H9 (cell line): ENCODE measurements around the gene DPM3. TPM values are rescaled to one million over a fixed set of nuclear protein-coding genes. Genes with fewer than 3 reads are reported as not detected.

Source experiments
- DNase-seq: peaks from one replicate; pipeline ENCODE4 v3.0.0-alpha.2; 2017
- H2AFZ ChIP-seq: one replicate; pipeline ENCODE4 v1.6.1; 2013; ENCODE audit warnings: mild to moderate bottlenecking, low read length, control low read depth, moderate library complexity
- H2AK5ac ChIP-seq: 2 replicates; pipeline ENCODE4 v1.6.1; 2013; ENCODE audit warnings: low read length, control low read depth, mixed read lengths; ENCODE audit not compliant: insufficient read length
- H2BK120ac ChIP-seq: one replicate; pipeline ENCODE4 v1.6.1; 2013; ENCODE audit warnings: low read depth, mild to moderate bottlenecking, low read length, control low read depth, inconsistent platforms; ENCODE audit not compliant: poor library complexity, severe bottlenecking
- H2BK12ac ChIP-seq: 2 replicates; pipeline ENCODE4 v1.6.1; 2013; ENCODE audit warnings: low read length, control low read depth, mixed read lengths, low read depth; ENCODE audit not compliant: insufficient read length
- H2BK15ac ChIP-seq: 2 replicates; pipeline ENCODE4 v1.6.1; 2013; ENCODE audit warnings: low read depth, low read length, control low read depth
- H2BK20ac ChIP-seq: one replicate; pipeline ENCODE4 v1.6.1; 2013; ENCODE audit warnings: low read depth, mild to moderate bottlenecking, low read length, control low read depth, inconsistent platforms; ENCODE audit not compliant: poor library complexity, severe bottlenecking
- H2BK5ac ChIP-seq: 2 replicates; pipeline ENCODE4 v1.6.1; 2013; ENCODE audit warnings: low read length, control low read depth, mixed read lengths; ENCODE audit not compliant: insufficient read length
- H3K14ac ChIP-seq: 2 replicates; pipeline ENCODE4 v1.6.1; 2013; ENCODE audit warnings: low read length, control low read depth; ENCODE audit not compliant: insufficient read depth
- H3K18ac ChIP-seq: 2 replicates; pipeline ENCODE4 v1.6.1; 2013; ENCODE audit warnings: low read depth, mild to moderate bottlenecking, mixed read lengths, low read length, control low read depth; ENCODE audit not compliant: insufficient read length
- H3K23ac ChIP-seq: 2 replicates; pipeline ENCODE4 v1.6.1; 2013; ENCODE audit warnings: low read length, control low read depth, mixed read lengths, low read depth; ENCODE audit not compliant: insufficient read length
- H3K23me2 ChIP-seq: 2 replicates; pipeline ENCODE4 v1.6.1; 2013; ENCODE audit warnings: low read depth, mild to moderate bottlenecking, mixed read lengths, low read length, control low read depth; ENCODE audit not compliant: insufficient read length, poor library complexity, severe bottlenecking
- H3K27ac ChIP-seq: 2 replicates; pipeline ENCODE4 v1.5.1; 2013; ENCODE audit warnings: low read length, control low read depth, mixed read lengths, low read depth; ENCODE audit not compliant: insufficient read length
- H3K27me3 ChIP-seq: 2 replicates; pipeline ENCODE4 v1.6.1; 2013; ENCODE audit warnings: low read length, control low read depth, inconsistent platforms; ENCODE audit not compliant: insufficient read depth
- H3K4ac ChIP-seq: 2 replicates; pipeline ENCODE4 v1.6.1; 2013; ENCODE audit warnings: low read depth, mild to moderate bottlenecking, control low read depth, inconsistent platforms, low read length, moderate library complexity
- H3K4me1 ChIP-seq: 2 replicates; pipeline ENCODE4 v1.6.1; 2013; ENCODE audit warnings: low read length, control low read depth, inconsistent platforms; ENCODE audit not compliant: insufficient read depth
- H3K4me2 ChIP-seq: 2 replicates; pipeline ENCODE4 v1.6.1; 2013; ENCODE audit warnings: low read length, control low read depth, mixed read lengths; ENCODE audit not compliant: insufficient read length, insufficient read depth
- H3K56ac ChIP-seq: 2 replicates; pipeline ENCODE4 v1.6.1; 2013; ENCODE audit warnings: low read depth, mild to moderate bottlenecking, mixed read lengths, low read length, control low read depth; ENCODE audit not compliant: insufficient read length
- H3K79me1 ChIP-seq: 2 replicates; pipeline ENCODE4 v1.6.1; 2013; ENCODE audit warnings: low read depth, mild to moderate bottlenecking, moderate library complexity, low read length, control low read depth, inconsistent platforms; ENCODE audit not compliant: insufficient read depth, poor library complexity, severe bottlenecking
- H3K79me2 ChIP-seq: 2 replicates; pipeline ENCODE4 v1.6.1; 2013; ENCODE audit warnings: low read length, control low read depth, inconsistent platforms; ENCODE audit not compliant: insufficient read depth
- H3K9ac ChIP-seq: 2 replicates; pipeline ENCODE4 v1.6.1; 2013; ENCODE audit warnings: low read length, control low read depth, mixed read lengths; ENCODE audit not compliant: insufficient read length; ENCODE audit errors: extremely low read depth
- H3K9me3 ChIP-seq: one replicate; pipeline ENCODE4 v1.6.1; 2013; ENCODE audit warnings: low read depth, low read length, inconsistent platforms; ENCODE audit not compliant: control insufficient read depth
- H3T11ph ChIP-seq: one replicate; pipeline ENCODE4 v1.6.1; 2013; ENCODE audit warnings: mild to moderate bottlenecking, low read length, control low read depth, inconsistent platforms
- H4K20me1 ChIP-seq: one replicate; pipeline ENCODE4 v1.6.1; 2013; ENCODE audit not compliant: control insufficient read depth, insufficient read length, insufficient read depth
- H4K5ac ChIP-seq: 2 replicates; pipeline ENCODE4 v1.6.1; 2013; ENCODE audit warnings: low read depth, mild to moderate bottlenecking, mixed read lengths, low read length, control low read depth; ENCODE audit not compliant: insufficient read length
- H4K8ac ChIP-seq: replicated peaks from 2 replicates; pipeline ENCODE4 v1.6.1; 2013; ENCODE audit warnings: low read length, control low read depth, mixed read lengths, low read depth; ENCODE audit not compliant: insufficient read length
- H4K91ac ChIP-seq: 2 replicates; pipeline ENCODE4 v1.6.1; 2013; ENCODE audit warnings: low read depth, mild to moderate bottlenecking, moderate library complexity, mixed read lengths, low read length, control low read depth; ENCODE audit not compliant: insufficient read length
- H3K27ac Mint-ChIP-seq, 3 experiments: 2 replicates in 2 of 3; 3 replicates in 1 of 3; pipeline ENCODE4 v1.8.0; 2020 to 2021; ENCODE audit warnings: mixed read lengths in 3 of 3, mild to moderate bottlenecking in 1 of 3, moderate library complexity in 1 of 3
- H3K27me3 Mint-ChIP-seq: 2 replicates; pipeline ENCODE4 v1.8.0; 2021; ENCODE audit warnings: low read depth, mild to moderate bottlenecking, moderate library complexity, mixed read lengths
- H3K36me3 Mint-ChIP-seq, 3 experiments: 2 replicates in 2 of 3; 3 replicates in 1 of 3; pipeline ENCODE4 v1.8.0; 2020 to 2021; ENCODE audit warnings: low read depth in 3 of 3, mixed read lengths in 3 of 3; ENCODE audit not compliant: insufficient read depth in 1 of 3
- H3K4me1 Mint-ChIP-seq, 2 experiments: 2 replicates each; pipeline ENCODE4 v1.8.0; 2020; ENCODE audit warnings: mixed read lengths in 2 of 2
- H3K4me3 Mint-ChIP-seq, 2 experiments: 2 replicates in 1 of 2; 3 replicates in 1 of 2; pipeline ENCODE4 v1.8.0; 2020 to 2021; ENCODE audit warnings: mild to moderate bottlenecking in 2 of 2, mixed read lengths in 2 of 2, moderate library complexity in 1 of 2
- H3K9me3 Mint-ChIP-seq, 2 experiments: 2 replicates in 1 of 2; 3 replicates in 1 of 2; pipeline ENCODE4 v1.8.0; 2020; ENCODE audit warnings: mild to moderate bottlenecking in 2 of 2, mixed read lengths in 2 of 2, moderate library complexity in 1 of 2
- WGBS: extraction: QIAGEN DNeasy Blood & Tissue Kit; methylation state at CpG from one replicate; pipeline ENCODE4 v1.1.7; 2013; ENCODE audit warnings: missing lambda C conversion rate, low lambda C conversion rate, mixed read lengths; ENCODE audit not compliant: insufficient read length; ENCODE audit errors: extremely low coverage; 5-methylcytosine and 5-hydroxymethylcytosine counted together
- total RNA-seq: library from RNA; stranded (reverse); gene quantifications from 2 replicates; pipeline ENCODE4 v1.2.1, GENCODE V29; 2021
- TF ChIP-seq, protein P1 (sequence below): fragments of 200-600 bp; sonication (generic); conservative IDR thresholded peaks from 3 replicates; pipeline ENCODE4 v1.8.0; 2021; ENCODE audit warnings: antibody characterized with exemption, mild to moderate bottlenecking

Gene DPM3
- total RNA-seq, 1 experiment from 2014 or later: 48.5 TPM

DNA sequence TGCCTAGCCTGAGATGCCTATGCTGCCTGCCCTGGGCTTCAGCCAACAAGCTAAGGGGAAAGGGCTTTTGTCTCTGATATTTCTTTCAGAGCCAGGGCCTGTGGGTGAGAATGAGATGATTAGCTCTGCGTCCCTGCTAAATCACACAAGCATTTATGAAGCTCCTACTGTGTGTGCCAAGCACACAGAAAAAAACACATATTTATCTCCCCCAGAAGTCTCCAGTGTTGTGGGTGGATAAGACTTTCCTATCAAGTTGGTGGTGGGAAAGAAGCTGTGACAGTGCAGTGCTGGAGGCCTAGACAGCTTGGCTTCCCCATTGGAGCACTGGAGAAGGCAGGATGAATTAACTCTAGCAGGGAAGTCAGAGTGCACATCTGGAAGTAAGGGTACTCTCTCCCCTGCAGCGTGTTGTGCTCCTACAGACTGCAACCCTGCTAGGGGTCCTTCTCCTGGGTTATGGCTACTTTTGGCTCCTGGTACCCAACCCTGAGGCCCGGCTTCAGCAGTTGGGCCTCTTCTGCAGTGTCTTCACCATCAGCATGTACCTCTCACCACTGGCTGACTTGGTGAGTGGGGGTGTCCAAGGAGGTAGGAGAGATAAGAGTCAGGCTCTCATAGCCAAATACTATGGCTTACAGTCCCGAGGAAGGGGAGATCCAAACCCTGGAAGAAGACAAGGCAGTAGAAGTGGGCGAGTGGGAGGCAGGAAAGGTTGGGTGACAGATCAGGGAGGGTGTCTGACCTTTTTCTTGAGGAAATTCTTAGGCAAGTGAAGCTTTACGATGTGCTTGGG, 3.0 kb downstream of the DPM3 start:
- Histone ChIP-seq H2BK20ac (no peak overlapping the region), H3K23ac (no peak overlapping the region), H3K27me3 (no peaks in the 10 kb centered on the region), H3T11ph (no peak overlapping the region), H3K9me3 (no peaks in the 10 kb centered on the region), H3K79me1 (no peaks in the 10 kb centered on the region), H4K8ac (no peak overlapping the region), H3K79me2 (0 out of 2 replicates have a peak, but pooled peaks cover 3% of the 10 kb centered on the region), H3K14ac (no peak overlapping the region), H4K20me1 (no peaks in the 10 kb centered on the region), H3K18ac (no peak overlapping the region), H3K4me2 (peak overlapping the region; percentile 97), H4K91ac (no peak overlapping the region), H3K4ac (no peak overlapping the region), H2BK120ac (no peak overlapping the region), H2BK15ac (no peak overlapping the region), H3K27ac (no peak overlapping the region), H3K56ac (no peak overlapping the region), H2BK5ac (no peak overlapping the region), H2AFZ (no peak overlapping the region), H3K4me1 (no peaks in the 10 kb centered on the region), H2BK12ac (no peak overlapping the region), H3K23me2 (peaks cover 23% of the 10 kb centered on the region), H4K5ac (no peak overlapping the region), H3K9ac (no peak overlapping the region), H2AK5ac (no peak overlapping the region)
- H3K27me3 Mint-ChIP-seq: peaks cover 17% of the 10 kb centered on the region
- H3K36me3 Mint-ChIP-seq: peaks cover 14 to 18% (median 17%) of the 10 kb centered on the region in 3 experiments; a peak in 6 of 7 replicates
- no peak for DNase-seq
- H3K4me1 Mint-ChIP-seq: peaks cover 22 to 23% of the 10 kb centered on the region in 2 experiments
- no peak overlapping the region for H3K27ac Mint-ChIP-seq
- WGBS: no CpG with 5 or more reads among the region's 6 CpGs
- H3K9me3 Mint-ChIP-seq: no peaks in the 10 kb centered on the region
- TF ChIP-seq, protein P1, sequence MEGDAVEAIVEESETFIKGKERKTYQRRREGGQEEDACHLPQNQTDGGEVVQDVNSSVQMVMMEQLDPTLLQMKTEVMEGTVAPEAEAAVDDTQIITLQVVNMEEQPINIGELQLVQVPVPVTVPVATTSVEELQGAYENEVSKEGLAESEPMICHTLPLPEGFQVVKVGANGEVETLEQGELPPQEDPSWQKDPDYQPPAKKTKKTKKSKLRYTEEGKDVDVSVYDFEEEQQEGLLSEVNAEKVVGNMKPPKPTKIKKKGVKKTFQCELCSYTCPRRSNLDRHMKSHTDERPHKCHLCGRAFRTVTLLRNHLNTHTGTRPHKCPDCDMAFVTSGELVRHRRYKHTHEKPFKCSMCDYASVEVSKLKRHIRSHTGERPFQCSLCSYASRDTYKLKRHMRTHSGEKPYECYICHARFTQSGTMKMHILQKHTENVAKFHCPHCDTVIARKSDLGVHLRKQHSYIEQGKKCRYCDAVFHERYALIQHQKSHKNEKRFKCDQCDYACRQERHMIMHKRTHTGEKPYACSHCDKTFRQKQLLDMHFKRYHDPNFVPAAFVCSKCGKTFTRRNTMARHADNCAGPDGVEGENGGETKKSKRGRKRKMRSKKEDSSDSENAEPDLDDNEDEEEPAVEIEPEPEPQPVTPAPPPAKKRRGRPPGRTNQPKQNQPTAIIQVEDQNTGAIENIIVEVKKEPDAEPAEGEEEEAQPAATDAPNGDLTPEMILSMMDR: no peak
- H3K4me3 Mint-ChIP-seq: peak overlapping the region; percentile 93
